B cell (primary cell): ENCODE measurements around the gene DLGAP4.

Experiments used
- EZH2 ChIP-seq: IDR thresholded peaks from 2 replicates; pipeline ENCODE4 v1.6.1; 2012; ENCODE audit warnings: borderline replicate concordance, low read depth, mild to moderate bottlenecking, moderate library complexity, low read length; ENCODE audit not compliant: insufficient read depth, poor library complexity, severe bottlenecking
- TF ChIP-seq, protein P1 (sequence below): fragments of 200-600 bp; IDR thresholded peaks from one replicate; pipeline ENCODE4 v1.8.0; 2022; ENCODE audit warnings: antibody characterized with exemption, mild to moderate bottlenecking

DNA sequence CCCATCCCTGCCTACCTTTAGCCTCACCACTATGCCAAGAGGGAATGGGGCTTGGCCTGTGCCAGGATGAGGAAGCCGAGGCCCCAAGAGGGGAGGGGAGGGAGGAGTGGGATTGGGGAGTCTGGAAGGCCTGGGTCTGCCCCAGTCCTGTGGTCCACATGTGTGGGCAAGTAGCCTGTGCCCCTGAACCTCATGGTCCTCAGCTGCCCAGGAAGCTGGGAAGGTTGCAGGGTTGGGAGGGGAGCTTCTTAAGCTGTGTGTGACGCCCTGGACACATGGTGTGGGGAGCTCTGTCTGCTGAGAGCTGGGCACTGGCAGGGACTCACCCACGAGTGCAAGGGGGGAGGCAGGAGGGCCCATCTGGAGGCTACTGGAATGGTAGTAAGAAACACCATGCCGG, 31.7 kb downstream of the DLGAP4 start:
- TF ChIP-seq, protein P1, sequence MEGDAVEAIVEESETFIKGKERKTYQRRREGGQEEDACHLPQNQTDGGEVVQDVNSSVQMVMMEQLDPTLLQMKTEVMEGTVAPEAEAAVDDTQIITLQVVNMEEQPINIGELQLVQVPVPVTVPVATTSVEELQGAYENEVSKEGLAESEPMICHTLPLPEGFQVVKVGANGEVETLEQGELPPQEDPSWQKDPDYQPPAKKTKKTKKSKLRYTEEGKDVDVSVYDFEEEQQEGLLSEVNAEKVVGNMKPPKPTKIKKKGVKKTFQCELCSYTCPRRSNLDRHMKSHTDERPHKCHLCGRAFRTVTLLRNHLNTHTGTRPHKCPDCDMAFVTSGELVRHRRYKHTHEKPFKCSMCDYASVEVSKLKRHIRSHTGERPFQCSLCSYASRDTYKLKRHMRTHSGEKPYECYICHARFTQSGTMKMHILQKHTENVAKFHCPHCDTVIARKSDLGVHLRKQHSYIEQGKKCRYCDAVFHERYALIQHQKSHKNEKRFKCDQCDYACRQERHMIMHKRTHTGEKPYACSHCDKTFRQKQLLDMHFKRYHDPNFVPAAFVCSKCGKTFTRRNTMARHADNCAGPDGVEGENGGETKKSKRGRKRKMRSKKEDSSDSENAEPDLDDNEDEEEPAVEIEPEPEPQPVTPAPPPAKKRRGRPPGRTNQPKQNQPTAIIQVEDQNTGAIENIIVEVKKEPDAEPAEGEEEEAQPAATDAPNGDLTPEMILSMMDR, result no peak
- no peak for TF ChIP-seq EZH2
